Right atrium auricular region (tissue), 2 donors: Measurements from ENCODE around the gene CLUH. TPM values are rescaled to one million over a fixed set of nuclear protein-coding genes. Genes with fewer than 3 reads are reported as not detected.

Experiments used
- DNase-seq: peaks from one replicate; pipeline ENCODE4 v3.0.0-alpha.2; 2019; ENCODE audit warnings: low spot score
- H3K27ac ChIP-seq, 2 donors: fragments of 200-600 bp; sonication (generic); 1 replicate in 1 of 2; 2 replicates in 1 of 2; pipeline ENCODE4 v1.5.1; 2016 to 2019
- H3K27me3 ChIP-seq, 2 donors: fragments of 200-600 bp; sonication (generic); one replicate each; pipeline versions ENCODE4 v1.5.1 to v1.6.0; 2017 to 2019
- H3K36me3 ChIP-seq: fragments of 200-600 bp; sonication (generic); one replicate; pipeline ENCODE4 v1.5.1; 2016
- H3K4me1 ChIP-seq, 2 donors: fragments of 200-600 bp; sonication (generic); one replicate each; pipeline versions ENCODE4 v1.5.1 to v1.6.0; 2017 to 2019
- H3K4me3 ChIP-seq, 2 donors: fragments of 200-600 bp; sonication (generic); 1 replicate in 1 of 2; 2 replicates in 1 of 2; pipeline ENCODE4 v1.5.1; 2017 to 2019; ENCODE audit warnings: mild to moderate bottlenecking in 1 of 2, moderate library complexity in 1 of 2
- H3K9me3 ChIP-seq, 2 donors: fragments of 200-600 bp; sonication (generic); one replicate each; pipeline ENCODE4 v1.5.1; 2019
- CTCF ChIP-seq, 2 donors: fragments of 200-600 bp; sonication (generic); IDR thresholded peaks; one replicate each; pipeline ENCODE4 v1.5.1; 2019; ENCODE audit warnings: antibody characterized with exemption in 2 of 2
- total RNA-seq, 2 donors: library from RNA; depleted of rRNA; stranded (reverse); fragments of >200 nt; gene quantifications; one replicate each; pipeline ENCODE4 v1.1.0, GENCODE V29; 2016

The CLUH gene
- total RNA-seq = 100 to 1,000 TPM in 1 of 2 donors, 10 to 100 TPM in 1; 94.4 to 126 TPM

- H3K27ac ChIP-seq = peak within 1 kb of the TSS; percentile 90 to 92
- peaks cover 0 to 52% of the 10 kb centered on the region in 2 donors for H3K4me1 ChIP-seq
- TF ChIP-seq CTCF (IDR thresholded peaks at IDR 0.05) = peak in 1 of 2 donors; percentile 26
- H3K4me3 ChIP-seq = peak within 1 kb of the TSS; percentile 91 to 93
- no peaks in the 10 kb centered on the region for H3K36me3 ChIP-seq
- peak; percentile 98 for DNase-seq
- no peaks in the 10 kb centered on the region for H3K27me3 ChIP-seq
- H3K9me3 ChIP-seq = no peaks in the 10 kb centered on the region
Measured at GRCh38 chr17:2711608-2712299, at the start of gene CLUH. Gene CLUH (minus strand): TSS chr17:2711764. CDS start chr17:2711661, 103 bp downstream.

- TF ChIP-seq CTCF (IDR thresholded peaks at IDR 0.05) = no peak
- DNase-seq = no peak
- H3K27ac ChIP-seq = no peak overlapping the region
- no peak overlapping the region for H3K4me3 ChIP-seq
- H3K4me1 ChIP-seq = peaks cover 0 to 8% of the 10 kb centered on the region in 2 donors
- peaks cover 0 to 3% of the 10 kb centered on the region in 2 donors for H3K27me3 ChIP-seq
- no peaks in the 10 kb centered on the region for H3K9me3 ChIP-seq
- no peaks in the 10 kb centered on the region for H3K36me3 ChIP-seq
Measured at GRCh38 chr17:2758870-2759269, 47.3 kb upstream of the CLUH start.

GRCh38 chr17:2755891-2756724 lies 44.5 kb upstream of the CLUH start:
- DNase-seq = no peak
- no peak for TF ChIP-seq CTCF (IDR thresholded peaks at IDR 0.05)
- H3K36me3 ChIP-seq = no peaks in the 10 kb centered on the region
- H3K27ac ChIP-seq = no peak overlapping the region
- H3K27me3 ChIP-seq = peaks cover 0 to 3% of the 10 kb centered on the region in 2 donors
- H3K4me3 ChIP-seq = peak overlapping the region; percentile 39 to 52
- peaks cover 0 to 8% of the 10 kb centered on the region in 2 donors for H3K4me1 ChIP-seq
- H3K9me3 ChIP-seq = no peaks in the 10 kb centered on the region

- Histone ChIP-seq H3K9me3 (no peaks in the 10 kb centered on the region), H3K27ac (no peak overlapping the region), H3K27me3 (peaks cover 3 to 9% of the 10 kb centered on the region in 2 donors), H3K4me1 (peaks cover 0 to 8% of the 10 kb centered on the region in 2 donors), H3K4me3 (no peak overlapping the region), H3K36me3 (no peaks in the 10 kb centered on the region)
- no peak for DNase-seq
- no peak for TF ChIP-seq CTCF (IDR thresholded peaks at IDR 0.05)
Measured at GRCh38 chr17:2751491-2751890, 39.9 kb upstream of the CLUH start.

- DNase-seq = no peak
- peaks cover 0 to 9% of the 10 kb centered on the region in 2 donors for H3K27me3 ChIP-seq
Measured at GRCh38 chr17:2750721-2751120, 39.2 kb upstream of the CLUH start.

More at GRCh38 chr17:2750721-2751120, 39.2 kb upstream of the CLUH start:
- H3K36me3 ChIP-seq = no peaks in the 10 kb centered on the region
- TF ChIP-seq CTCF (IDR thresholded peaks at IDR 0.05) = no peak
- H3K4me3 ChIP-seq = no peak overlapping the region
- peaks cover 0 to under 1% of the 10 kb centered on the region in 2 donors for H3K4me1 ChIP-seq
- no peak overlapping the region for H3K27ac ChIP-seq
- no peaks in the 10 kb centered on the region for H3K9me3 ChIP-seq
